HG03558 (cell line): ENCODE results near the gene ACY1.

ENCODE experiments used
- ATAC-seq: cut with Tn5 transposase; IDR thresholded peaks from one replicate; pipeline ENCODE4 v1.9.1; 2021; ENCODE audit warnings: moderate number of reproducible peaks; ENCODE audit not compliant: unreplicated experiment; ENCODE audit errors: extremely low read depth

ACY1 gene

GRCh38 chr3:51962854-51963530 is 20.3 kb upstream of the ACY1 start:
- no peak for ATAC-seq

- no peak for ATAC-seq
Observed at GRCh38 chr3:51963951-51964451, 19.3 kb upstream of the ACY1 start.

GRCh38 chr3:51964521-51964920 is 18.8 kb upstream of the ACY1 start:
- ATAC-seq = no peak

- ATAC-seq = no peak
Observed at GRCh38 chr3:51966016-51966415, 17.3 kb upstream of the ACY1 start.

- no peak for ATAC-seq
Observed at GRCh38 chr3:51966486-51966885, 16.8 kb upstream of the ACY1 start.

- ATAC-seq = no peak
Observed at GRCh38 chr3:51966922-51967383, 16.4 kb upstream of the ACY1 start.

- no peak for ATAC-seq
Observed at GRCh38 chr3:51967384-51968169, 15.8 kb upstream of the ACY1 start, which contains the start of gene PCBP4. Gene PCBP4 (minus strand): TSS chr3:51967454. CDS start chr3:51961240, 6,214 bp downstream.

- ATAC-seq = no peak
Observed at GRCh38 chr3:51968170-51968775, 15.1 kb upstream of the ACY1 start.

- no peak for ATAC-seq
Observed at GRCh38 chr3:51968883-51969678, 14.3 kb upstream of the ACY1 start.

GRCh38 chr3:51969841-51970240 is 13.5 kb upstream of the ACY1 start:
- no peak for ATAC-seq

GRCh38 chr3:51970606-51971300 is 12.6 kb upstream of the ACY1 start:
- no peak for ATAC-seq

- ATAC-seq = no peak
Observed at GRCh38 chr3:51971350-51971749, 12.0 kb upstream of the ACY1 start.

- ATAC-seq = no peak
Observed at GRCh38 chr3:51974277-51974962, 8.9 kb upstream of the ACY1 start.

- peak; percentile 49 for ATAC-seq
Observed at GRCh38 chr3:51974963-51975851, 8.1 kb upstream of the ACY1 start, which contains the start of gene ABHD14A. Gene ABHD14A (plus strand): TSS chr3:51975064. CDS start chr3:51975136, 72 bp downstream.

- ATAC-seq = no peak
Observed at GRCh38 chr3:51975852-51976549, 7.3 kb upstream of the ACY1 start.

- ATAC-seq = no peak
Observed at GRCh38 chr3:51977446-51978142, 5.7 kb upstream of the ACY1 start.

- ATAC-seq = no peak
Observed at GRCh38 chr3:51978143-51978502, 5.2 kb upstream of the ACY1 start.
